A673 (cell line): ENCODE results near the gene CCL15. TPM values are rescaled to one million over a fixed set of nuclear protein-coding genes. Genes with fewer than 3 reads are reported as not detected.

ENCODE experiments used
- BruUV-seq: library from RNA; stranded (reverse); fragments of 400-500 nt; replicated peaks from 2 replicates; lab custom pipeline; 2021; lab: Mats Ljungman, UMichigan
- CTCF ChIA-PET: fragments of 300-600 bp; sonication (Branson Sonifier 250); formaldehyde crosslinking; loops from one replicate; lab custom pipeline; 2022; ENCODE audit warnings: antibody characterized with exemption; lab: Charles Lee
- POLR2A ChIA-PET: fragments of 300-600 bp; sonication (Branson Sonifier 250); formaldehyde crosslinking; loops from one replicate; lab custom pipeline; 2022; ENCODE audit warnings: antibody characterized with exemption; ENCODE audit not compliant: low non-redundant PET; lab: Charles Lee
- DNase-seq: peaks from one replicate; pipeline ENCODE4 v3.0.0-alpha.2; 2015; ENCODE audit warnings: low spot score
- H3K27ac ChIP-seq: fragments of 200-600 bp; sonication (generic); 2 replicates; pipeline ENCODE4 v1.5.1; 2016; ENCODE audit warnings: mixed run types, low read depth, mild to moderate bottlenecking, mixed read lengths, antibody characterized with exemption, low read length; ENCODE audit not compliant: poor library complexity, severe bottlenecking
- H3K27me3 ChIP-seq: fragments of 200-600 bp; sonication (generic); replicated peaks from 2 replicates; pipeline ENCODE4 v1.6.1; 2017; ENCODE audit warnings: mixed run types, low read depth, mild to moderate bottlenecking, mixed read lengths, antibody characterized with exemption, low read length; ENCODE audit not compliant: insufficient read depth, poor library complexity
- H3K36me3 ChIP-seq: fragments of 200-600 bp; sonication (generic); 2 replicates; pipeline ENCODE4 v1.6.1; 2016; ENCODE audit warnings: mixed run types, mild to moderate bottlenecking, mixed read lengths, antibody characterized with exemption, low read length; ENCODE audit not compliant: insufficient read depth, poor library complexity, severe bottlenecking
- H3K4me1 ChIP-seq: fragments of 200-600 bp; sonication (generic); 2 replicates; pipeline ENCODE4 v1.6.1; 2017; ENCODE audit warnings: mixed run types, mild to moderate bottlenecking, mixed read lengths, antibody characterized with exemption, low read length; ENCODE audit not compliant: insufficient read depth, poor library complexity, severe bottlenecking
- H3K4me3 ChIP-seq: fragments of 200-600 bp; sonication (generic); 2 replicates; pipeline ENCODE4 v1.5.1; 2016; ENCODE audit warnings: low read depth, mixed run types, mild to moderate bottlenecking, mixed read lengths, low read length; ENCODE audit not compliant: poor library complexity, severe bottlenecking
- H3K9me3 ChIP-seq: fragments of 200-600 bp; sonication (generic); 2 replicates; pipeline ENCODE4 v1.6.1; 2016; ENCODE audit warnings: mixed run types, low read depth, mild to moderate bottlenecking, mixed read lengths, antibody characterized with exemption, low read length; ENCODE audit not compliant: poor library complexity, severe bottlenecking
- EZH2 ChIP-seq: fragments of 200-600 bp; sonication (generic); IDR thresholded peaks from 2 replicates; pipeline ENCODE4 v1.6.1; 2017; ENCODE audit warnings: borderline replicate concordance, low read depth, mild to moderate bottlenecking, mixed read lengths, antibody characterized with exemption, low read length; ENCODE audit not compliant: poor library complexity, severe bottlenecking
- intact Hi-C: fragments of 100-400 bp; cut with micrococcal nuclease; formaldehyde crosslinking; loops from one replicate; pipeline ENCODE4 v1.10.0; 2022; ENCODE audit not compliant: unreplicated experiment
- total RNA-seq: library from RNA; stranded (reverse); gene quantifications from 2 replicates; pipeline ENCODE4 v1.2.3, GENCODE V29; 2021
- TF ChIP-seq, protein P1 (sequence below): fragments of 300-800, 200-600 bp; sonication (generic); conservative IDR thresholded peaks from 2 replicates; pipeline ENCODE4 v1.5.1; 2017; ENCODE audit warnings: low read depth, mild to moderate bottlenecking, antibody characterized with exemption, low read length, moderate library complexity, mixed read lengths

CCL15 gene
- total RNA-seq, 1 experiment from 2014 or later = not detected

DNA sequence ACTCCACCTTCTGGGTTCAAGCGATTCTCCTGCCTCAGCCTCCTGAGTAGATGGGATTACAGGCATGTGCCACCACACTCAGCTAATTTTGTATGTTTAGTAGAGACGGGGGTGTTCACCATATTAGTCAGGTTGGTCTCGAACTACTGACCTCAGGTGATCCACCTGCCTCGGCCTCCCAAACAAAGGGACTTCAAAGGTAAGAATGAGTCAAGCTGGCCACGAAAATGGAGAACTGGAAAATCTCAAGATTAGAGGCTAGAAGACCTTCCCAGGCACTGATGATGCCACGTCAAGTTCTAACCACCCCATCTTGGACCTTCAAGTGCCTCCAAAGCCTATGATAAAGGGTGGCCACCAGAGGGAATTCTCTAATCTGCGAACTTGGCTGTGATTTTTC is 1.3 kb upstream of the CCL15 start:
- Histone ChIP-seq H3K4me1 (no peaks in the 10 kb centered on the region), H3K27ac (no peak overlapping the region), H3K27me3 (no peaks in the 10 kb centered on the region), H3K36me3 (no peaks in the 10 kb centered on the region), H3K9me3 (no peaks in the 10 kb centered on the region), H3K4me3 (no peak overlapping the region)
- ChIA-PET POLR2A (no interaction called here), CTCF (no interaction called here)
- TF ChIP-seq, protein P1, sequence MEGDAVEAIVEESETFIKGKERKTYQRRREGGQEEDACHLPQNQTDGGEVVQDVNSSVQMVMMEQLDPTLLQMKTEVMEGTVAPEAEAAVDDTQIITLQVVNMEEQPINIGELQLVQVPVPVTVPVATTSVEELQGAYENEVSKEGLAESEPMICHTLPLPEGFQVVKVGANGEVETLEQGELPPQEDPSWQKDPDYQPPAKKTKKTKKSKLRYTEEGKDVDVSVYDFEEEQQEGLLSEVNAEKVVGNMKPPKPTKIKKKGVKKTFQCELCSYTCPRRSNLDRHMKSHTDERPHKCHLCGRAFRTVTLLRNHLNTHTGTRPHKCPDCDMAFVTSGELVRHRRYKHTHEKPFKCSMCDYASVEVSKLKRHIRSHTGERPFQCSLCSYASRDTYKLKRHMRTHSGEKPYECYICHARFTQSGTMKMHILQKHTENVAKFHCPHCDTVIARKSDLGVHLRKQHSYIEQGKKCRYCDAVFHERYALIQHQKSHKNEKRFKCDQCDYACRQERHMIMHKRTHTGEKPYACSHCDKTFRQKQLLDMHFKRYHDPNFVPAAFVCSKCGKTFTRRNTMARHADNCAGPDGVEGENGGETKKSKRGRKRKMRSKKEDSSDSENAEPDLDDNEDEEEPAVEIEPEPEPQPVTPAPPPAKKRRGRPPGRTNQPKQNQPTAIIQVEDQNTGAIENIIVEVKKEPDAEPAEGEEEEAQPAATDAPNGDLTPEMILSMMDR = no peak
- TF ChIP-seq EZH2 = no peak
- DNase-seq = no peak
- no TSS peak for BruUV-seq
- intact Hi-C loops = loop anchor here (10.0 kb wide), 1 partner anchor 1328 kb away; no protein-coding TSS in a partner anchor

DNA sequence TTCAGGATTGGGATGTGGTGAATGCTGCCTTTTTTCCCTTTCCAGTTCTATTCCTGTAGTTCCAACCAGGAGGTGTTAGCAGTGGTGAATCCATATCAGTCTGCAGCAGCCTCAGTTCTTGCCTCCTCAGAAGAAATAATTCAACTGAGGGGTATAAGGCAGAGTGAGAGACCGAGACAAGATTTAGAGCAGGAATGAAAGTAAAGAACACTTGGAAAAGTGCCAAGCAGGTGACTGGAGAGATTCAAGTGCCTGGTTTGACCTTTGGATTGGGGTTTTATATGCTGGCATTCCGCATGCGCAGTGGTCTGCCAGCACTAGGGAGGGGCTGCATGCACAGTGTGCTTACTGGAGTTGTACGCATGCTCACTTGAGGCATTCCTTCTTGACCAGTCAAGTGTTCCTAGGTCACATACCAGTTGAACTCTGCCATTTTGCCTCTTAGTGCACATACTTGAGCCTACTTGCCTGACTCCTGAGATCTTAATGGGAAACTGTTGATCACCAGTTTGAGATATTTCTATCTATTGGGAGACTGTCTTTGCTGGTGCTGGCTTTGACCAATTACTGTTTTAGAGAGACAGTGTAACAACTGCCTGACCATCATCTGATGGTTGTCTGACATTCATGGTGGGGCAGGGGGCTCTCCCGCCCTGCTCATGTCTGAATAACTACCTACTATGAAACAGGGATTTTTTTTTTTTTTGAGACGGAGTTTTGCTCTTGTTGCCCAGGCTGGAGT is 680 bp upstream of the CCL15 start:
- Histone ChIP-seq H3K4me1 (no peaks in the 10 kb centered on the region), H3K27me3 (no peaks in the 10 kb centered on the region), H3K9me3 (no peaks in the 10 kb centered on the region), H3K27ac (no peak overlapping the region), H3K36me3 (no peaks in the 10 kb centered on the region), H3K4me3 (no peak overlapping the region)
- no peak for DNase-seq
- no TSS peak for BruUV-seq
- CTCF ChIA-PET = no interaction called here
- POLR2A ChIA-PET = no interaction called here
- TF ChIP-seq, protein P1 = no peak
- TF ChIP-seq EZH2 = no peak
- intact Hi-C loops = loop anchor here (10.0 kb wide), 1 partner anchor 1327 kb away; no protein-coding TSS in a partner anchor

DNA sequence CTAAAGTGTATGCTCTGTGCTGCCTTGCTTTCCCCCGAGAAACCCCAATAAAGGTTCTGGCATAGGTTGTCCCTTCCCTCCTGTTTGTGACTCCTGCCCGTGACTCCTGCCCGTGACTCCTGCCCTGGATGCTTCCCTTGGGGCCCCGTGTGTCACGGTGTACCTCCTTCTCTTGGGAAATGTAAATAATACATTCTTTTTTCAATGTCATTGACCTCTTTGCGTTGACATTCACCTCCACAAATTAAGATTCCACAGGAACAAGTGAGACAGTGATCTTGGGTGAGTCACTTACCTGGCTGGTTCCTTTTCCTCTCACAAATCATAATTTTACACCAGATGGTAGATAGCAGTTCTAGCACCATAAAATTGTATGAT is 632 bp downstream of the CCL15 start:
- H3K36me3 ChIP-seq = no peaks in the 10 kb centered on the region
- DNase-seq = no peak
- ChIA-PET CTCF (no interaction called here), POLR2A (no interaction called here)
- no peaks in the 10 kb centered on the region for H3K4me1 ChIP-seq
- H3K9me3 ChIP-seq = no peaks in the 10 kb centered on the region
- intact Hi-C loops = loop anchor here (10.0 kb wide), 1 partner anchor 1326 kb away; no protein-coding TSS in a partner anchor
- no peak overlapping the region for H3K4me3 ChIP-seq
- TF ChIP-seq, protein P1 = no peak
- no peak for TF ChIP-seq EZH2
- BruUV-seq = no TSS peak
- no peak overlapping the region for H3K27ac ChIP-seq
- no peaks in the 10 kb centered on the region for H3K27me3 ChIP-seq
